Measurements from ENCODE around the gene TM4SF1.

Gene TM4SF1

DNA sequence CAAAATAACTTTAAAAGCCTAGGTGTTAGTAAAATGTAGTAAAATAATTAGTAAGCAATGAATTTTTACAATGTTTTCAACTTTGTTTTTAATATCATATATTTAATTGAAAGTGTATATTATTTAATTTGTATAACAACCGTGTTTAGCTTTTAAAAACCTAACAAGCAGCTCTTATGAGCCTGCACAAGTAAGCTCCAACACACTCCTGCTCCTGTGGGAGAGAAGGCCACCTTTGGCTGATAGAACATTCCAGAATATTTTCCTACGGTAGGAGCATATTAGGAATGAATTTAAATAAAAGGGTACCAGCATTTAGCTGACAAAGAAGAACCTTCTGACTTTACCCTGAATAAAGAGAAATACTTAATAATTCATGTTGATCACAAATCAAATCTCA is 40.3 kb upstream of the TM4SF1 start (continued):
- TF ChIP-seq, protein P1, sequence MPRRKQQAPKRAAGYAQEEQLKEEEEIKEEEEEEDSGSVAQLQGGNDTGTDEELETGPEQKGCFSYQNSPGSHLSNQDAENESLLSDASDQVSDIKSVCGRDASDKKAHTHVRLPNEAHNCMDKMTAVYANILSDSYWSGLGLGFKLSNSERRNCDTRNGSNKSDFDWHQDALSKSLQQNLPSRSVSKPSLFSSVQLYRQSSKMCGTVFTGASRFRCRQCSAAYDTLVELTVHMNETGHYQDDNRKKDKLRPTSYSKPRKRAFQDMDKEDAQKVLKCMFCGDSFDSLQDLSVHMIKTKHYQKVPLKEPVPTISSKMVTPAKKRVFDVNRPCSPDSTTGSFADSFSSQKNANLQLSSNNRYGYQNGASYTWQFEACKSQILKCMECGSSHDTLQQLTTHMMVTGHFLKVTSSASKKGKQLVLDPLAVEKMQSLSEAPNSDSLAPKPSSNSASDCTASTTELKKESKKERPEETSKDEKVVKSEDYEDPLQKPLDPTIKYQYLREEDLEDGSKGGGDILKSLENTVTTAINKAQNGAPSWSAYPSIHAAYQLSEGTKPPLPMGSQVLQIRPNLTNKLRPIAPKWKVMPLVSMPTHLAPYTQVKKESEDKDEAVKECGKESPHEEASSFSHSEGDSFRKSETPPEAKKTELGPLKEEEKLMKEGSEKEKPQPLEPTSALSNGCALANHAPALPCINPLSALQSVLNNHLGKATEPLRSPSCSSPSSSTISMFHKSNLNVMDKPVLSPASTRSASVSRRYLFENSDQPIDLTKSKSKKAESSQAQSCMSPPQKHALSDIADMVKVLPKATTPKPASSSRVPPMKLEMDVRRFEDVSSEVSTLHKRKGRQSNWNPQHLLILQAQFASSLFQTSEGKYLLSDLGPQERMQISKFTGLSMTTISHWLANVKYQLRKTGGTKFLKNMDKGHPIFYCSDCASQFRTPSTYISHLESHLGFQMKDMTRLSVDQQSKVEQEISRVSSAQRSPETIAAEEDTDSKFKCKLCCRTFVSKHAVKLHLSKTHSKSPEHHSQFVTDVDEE (CRISPR knock-in tag; IDR thresholded peaks at IDR 0.05), result no peak
- no peak for TF ChIP-seq TOX (CRISPR knock-in tag; IDR thresholded peaks at IDR 0.05; ENCODE audit: borderline replicate concordance)
- TF ChIP-seq BACH2 (CRISPR knock-in tag; IDR thresholded peaks at IDR 0.05; ENCODE audit: borderline replicate concordance), result no peak
- TF ChIP-seq PPARA (CRISPR knock-in tag; IDR thresholded peaks at IDR 0.05; ENCODE audit: borderline replicate concordance), result no peak
- TF ChIP-seq OSR1 (CRISPR knock-in tag; IDR thresholded peaks at IDR 0.05), result no peak

DNA sequence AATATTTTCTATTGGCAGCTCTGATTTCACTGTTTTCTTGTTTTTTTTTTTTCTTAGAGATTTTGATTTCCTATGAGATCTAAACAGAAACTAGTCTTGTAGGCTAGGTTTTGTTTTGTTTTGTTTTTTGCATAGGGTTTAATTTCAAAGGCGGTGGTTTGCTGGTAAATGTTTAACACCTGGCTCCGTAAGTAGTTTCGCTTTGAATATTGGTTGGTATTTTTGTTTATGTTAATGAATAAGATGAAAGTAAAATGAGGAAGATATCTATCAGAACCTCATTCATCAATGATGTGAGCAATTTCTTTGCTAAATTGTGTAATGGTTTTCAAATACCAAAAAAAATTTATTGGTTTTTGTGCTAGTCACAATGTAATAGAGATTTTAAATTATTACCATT is 39.7 kb upstream of the TM4SF1 start:
- ATAC-seq, result no peak

DNA sequence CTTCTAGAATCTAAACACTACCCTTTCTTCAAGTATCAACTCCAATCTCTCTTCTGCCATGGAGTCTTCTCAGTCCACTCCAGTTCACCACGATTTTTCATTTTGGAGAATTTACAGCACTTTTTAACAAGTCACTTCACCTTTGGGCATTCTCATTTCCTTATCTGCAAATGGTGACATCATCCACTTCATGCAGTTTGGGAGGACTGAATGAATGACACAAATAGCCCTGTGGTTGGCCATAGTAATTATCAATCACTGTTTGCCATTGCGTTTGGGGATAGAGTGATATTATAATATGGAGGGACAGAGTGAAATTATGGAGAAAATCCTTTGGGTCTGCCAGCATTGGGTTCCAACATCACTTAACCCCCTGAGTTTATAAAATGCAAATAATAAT is 38.0 kb upstream of the TM4SF1 start:
- ATAC-seq, result no peak
- TF ChIP-seq GLIS3 (CRISPR knock-in tag; IDR thresholded peaks at IDR 0.05) (no peak), TOX (CRISPR knock-in tag; IDR thresholded peaks at IDR 0.05; ENCODE audit: borderline replicate concordance) (no peak), ZNF565 (CRISPR knock-in tag; conservative IDR thresholded peaks at IDR 0.05; ENCODE audit: low read depth) (no peak), RARB (CRISPR knock-in tag; IDR thresholded peaks at IDR 0.05) (no peak), ZC3H10 (CRISPR knock-in tag; IDR thresholded peaks at IDR 0.05) (no peak), ZFP3 (CRISPR knock-in tag; IDR thresholded peaks at IDR 0.05) (no peak), ZNF8 (CRISPR knock-in tag; IDR thresholded peaks at IDR 0.05) (no peak), BACH2 (CRISPR knock-in tag; IDR thresholded peaks at IDR 0.05; ENCODE audit: borderline replicate concordance) (no peak)
- TF ChIP-seq, protein P1 (CRISPR knock-in tag; IDR thresholded peaks at IDR 0.05), result no peak
- TF ChIP-seq, protein P2, sequence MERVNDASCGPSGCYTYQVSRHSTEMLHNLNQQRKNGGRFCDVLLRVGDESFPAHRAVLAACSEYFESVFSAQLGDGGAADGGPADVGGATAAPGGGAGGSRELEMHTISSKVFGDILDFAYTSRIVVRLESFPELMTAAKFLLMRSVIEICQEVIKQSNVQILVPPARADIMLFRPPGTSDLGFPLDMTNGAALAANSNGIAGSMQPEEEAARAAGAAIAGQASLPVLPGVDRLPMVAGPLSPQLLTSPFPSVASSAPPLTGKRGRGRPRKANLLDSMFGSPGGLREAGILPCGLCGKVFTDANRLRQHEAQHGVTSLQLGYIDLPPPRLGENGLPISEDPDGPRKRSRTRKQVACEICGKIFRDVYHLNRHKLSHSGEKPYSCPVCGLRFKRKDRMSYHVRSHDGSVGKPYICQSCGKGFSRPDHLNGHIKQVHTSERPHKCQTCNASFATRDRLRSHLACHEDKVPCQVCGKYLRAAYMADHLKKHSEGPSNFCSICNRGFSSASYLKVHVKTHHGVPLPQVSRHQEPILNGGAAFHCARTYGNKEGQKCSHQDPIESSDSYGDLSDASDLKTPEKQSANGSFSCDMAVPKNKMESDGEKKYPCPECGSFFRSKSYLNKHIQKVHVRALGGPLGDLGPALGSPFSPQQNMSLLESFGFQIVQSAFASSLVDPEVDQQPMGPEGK (CRISPR knock-in tag; IDR thresholded peaks at IDR 0.05; ENCODE audit: borderline replicate concordance), result no peak

More for the DNA sequence above, 39.7 kb upstream of the TM4SF1 start:
- TF ChIP-seq, protein P3, sequence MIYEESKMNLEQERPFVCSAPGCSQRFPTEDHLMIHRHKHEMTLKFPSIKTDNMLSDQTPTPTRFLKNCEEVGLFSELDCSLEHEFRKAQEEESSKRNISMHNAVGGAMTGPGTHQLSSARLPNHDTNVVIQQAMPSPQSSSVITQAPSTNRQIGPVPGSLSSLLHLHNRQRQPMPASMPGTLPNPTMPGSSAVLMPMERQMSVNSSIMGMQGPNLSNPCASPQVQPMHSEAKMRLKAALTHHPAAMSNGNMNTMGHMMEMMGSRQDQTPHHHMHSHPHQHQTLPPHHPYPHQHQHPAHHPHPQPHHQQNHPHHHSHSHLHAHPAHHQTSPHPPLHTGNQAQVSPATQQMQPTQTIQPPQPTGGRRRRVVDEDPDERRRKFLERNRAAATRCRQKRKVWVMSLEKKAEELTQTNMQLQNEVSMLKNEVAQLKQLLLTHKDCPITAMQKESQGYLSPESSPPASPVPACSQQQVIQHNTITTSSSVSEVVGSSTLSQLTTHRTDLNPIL (CRISPR knock-in tag; IDR thresholded peaks at IDR 0.05; ENCODE audit: low read depth), result no peak
- TF ChIP-seq ZFP3 (CRISPR knock-in tag; IDR thresholded peaks at IDR 0.05), result no peak
- TF ChIP-seq SNAI2 (CRISPR knock-in tag; IDR thresholded peaks at IDR 0.05), result no peak
- TF ChIP-seq, protein P1 (CRISPR knock-in tag; IDR thresholded peaks at IDR 0.05), result no peak
- TF ChIP-seq ZC3H10 (CRISPR knock-in tag; IDR thresholded peaks at IDR 0.05), result no peak
- no peak for TF ChIP-seq ZNF8 (CRISPR knock-in tag; IDR thresholded peaks at IDR 0.05)
- TF ChIP-seq OSR1 (CRISPR knock-in tag; IDR thresholded peaks at IDR 0.05), result no peak
- no peak for TF ChIP-seq ZFP30 (CRISPR knock-in tag; IDR thresholded peaks at IDR 0.05)
- no peak for TF ChIP-seq BACH2 (CRISPR knock-in tag; IDR thresholded peaks at IDR 0.05; ENCODE audit: borderline replicate concordance)
- TF ChIP-seq ESRRG (CRISPR knock-in tag; IDR thresholded peaks at IDR 0.05), result no peak
- no peak for TF ChIP-seq GLIS3 (CRISPR knock-in tag; IDR thresholded peaks at IDR 0.05)
- TF ChIP-seq, protein P4, sequence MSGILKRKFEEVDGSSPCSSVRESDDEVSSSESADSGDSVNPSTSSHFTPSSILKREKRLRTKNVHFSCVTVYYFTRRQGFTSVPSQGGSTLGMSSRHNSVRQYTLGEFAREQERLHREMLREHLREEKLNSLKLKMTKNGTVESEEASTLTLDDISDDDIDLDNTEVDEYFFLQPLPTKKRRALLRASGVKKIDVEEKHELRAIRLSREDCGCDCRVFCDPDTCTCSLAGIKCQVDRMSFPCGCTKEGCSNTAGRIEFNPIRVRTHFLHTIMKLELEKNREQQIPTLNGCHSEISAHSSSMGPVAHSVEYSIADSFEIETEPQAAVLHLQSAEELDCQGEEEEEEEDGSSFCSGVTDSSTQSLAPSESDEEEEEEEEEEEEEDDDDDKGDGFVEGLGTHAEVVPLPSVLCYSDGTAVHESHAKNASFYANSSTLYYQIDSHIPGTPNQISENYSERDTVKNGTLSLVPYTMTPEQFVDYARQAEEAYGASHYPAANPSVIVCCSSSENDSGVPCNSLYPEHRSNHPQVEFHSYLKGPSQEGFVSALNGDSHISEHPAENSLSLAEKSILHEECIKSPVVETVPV (CRISPR knock-in tag; IDR thresholded peaks at IDR 0.05), result no peak
- no peak for TF ChIP-seq ISL1 (CRISPR knock-in tag; IDR thresholded peaks at IDR 0.05)
- no peak for TF ChIP-seq ARNTL (CRISPR knock-in tag; IDR thresholded peaks at IDR 0.05; ENCODE audit: borderline replicate concordance, low read depth)
- TF ChIP-seq, protein P2 (CRISPR knock-in tag; IDR thresholded peaks at IDR 0.05; ENCODE audit: borderline replicate concordance), result no peak
- TF ChIP-seq TOX (CRISPR knock-in tag; IDR thresholded peaks at IDR 0.05; ENCODE audit: borderline replicate concordance), result no peak
- TF ChIP-seq ZNF565 (CRISPR knock-in tag; conservative IDR thresholded peaks at IDR 0.05; ENCODE audit: low read depth), result no peak
